ENCODE measurements around the gene TWF2. TPM values are rescaled to one million over a fixed set of nuclear protein-coding genes. Genes with fewer than 3 reads are reported as not detected.

TWF2 gene
- total and polyA plus RNA-seq, 2 of the 13 experiments (the other 11 are each of a cell fraction or from before 2014, with no cell fraction given), result 45.5 to 108 TPM

DNA sequence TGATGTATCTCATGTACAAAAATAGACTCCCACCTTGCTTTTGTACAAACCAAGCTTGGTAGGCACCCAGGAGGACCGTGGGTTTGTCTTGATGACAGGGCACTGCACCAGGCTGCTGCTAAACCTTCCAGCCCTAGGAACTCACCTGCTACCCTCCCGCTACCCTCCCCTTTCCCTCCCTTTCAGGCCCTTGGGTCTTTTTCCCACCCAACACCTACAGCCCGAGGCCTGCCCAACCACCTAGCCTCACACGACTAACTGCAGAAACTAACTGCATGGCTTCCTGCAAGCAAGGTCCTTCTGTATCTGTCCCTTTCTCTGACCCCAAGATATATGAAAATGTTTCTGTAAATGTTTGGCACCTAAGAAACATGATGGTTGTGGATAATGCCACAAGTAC, 17.7 kb upstream of the TWF2 start:
- BruUV-seq (replicated peaks), result no TSS peak
- WGBS (ENCODE audit: low lambda C conversion rate), result 92% methylated on average over 4 of the region's 4 CpGs

GRCh38 chr3:52256159-52256558, 17.2 kb upstream of the TWF2 start:
- BruUV-seq (replicated peaks), result no TSS peak
- H4K20me1 ChIP-seq (ENCODE audit: insufficient read depth, low read length), result no peaks in the 10 kb centered on the region
- H3K36me3 ChIP-seq (replicated peaks in 1 of 2; ENCODE audit: control insufficient read depth in 1 of 2, insufficient read depth in 2 of 2, low read length in 2 of 2), result peaks cover 39 to 76% of the 10 kb centered on the region in 2 experiments
- H3K79me2 ChIP-seq (ENCODE audit: insufficient read depth, low read length), result no peaks in the 10 kb centered on the region
- in situ Hi-C loops (cut with HindIII; ENCODE audit: extremely low pct_ligation_motif_present, low pct_unique_long_range_greater_than_20kb), result no loop called here
- no peaks in the 10 kb centered on the region for H3K27me3 ChIP-seq (ENCODE audit: control insufficient read depth in 1 of 2, insufficient read depth in 2 of 2, low read length in 2 of 2)
- no peak overlapping the region for H3K4me3 ChIP-seq (replicated peaks in 1 of 3; ENCODE audit: insufficient read depth in 1 of 3, low read depth in 2 of 3, low read length in 3 of 3)
- no peak for TF ChIP-seq SCMH1 (CRISPR knock-in tag; IDR thresholded peaks at IDR 0.05; ENCODE audit: borderline replicate concordance)
- TF ChIP-seq POLR2AphosphoS5 (IDR thresholded peaks at IDR 0.05; ENCODE audit: low read depth, low read length), result 0 out of 2 replicates have a peak, but pooled peaks have one; percentile 21
- TF ChIP-seq SALL2 (CRISPR knock-in tag; IDR thresholded peaks at IDR 0.05), result no peak
- peak in 1 of 2 experiments; percentile 21; a peak in 1 of 4 replicates for TF ChIP-seq POLR2A (IDR thresholded peaks at IDR 0.05; ENCODE audit: insufficient read depth in 1 of 2, low read depth in 2 of 2, low read length in 2 of 2)
- H3K4me2 ChIP-seq (ENCODE audit: low read depth, low read length), result no peak overlapping the region
- H3K9ac ChIP-seq (ENCODE audit: insufficient read depth, low read depth, low read length), result no peak overlapping the region
- H3K27ac ChIP-seq (ENCODE audit: extremely low read length, insufficient read depth, low read length), result no peak overlapping the region
- FAIRE-seq (no peak), DNase-seq (ENCODE audit: low spot score) (no peak), ATAC-seq (no peak)
- WGBS (ENCODE audit: low lambda C conversion rate), result 84% methylated on average over 3 of the region's 3 CpGs
- no peaks in the 10 kb centered on the region for H3K4me1 ChIP-seq (ENCODE audit: insufficient read depth, low read length)
- H3K9me3 ChIP-seq (ENCODE audit: low read length), result no peaks in the 10 kb centered on the region
- no peak overlapping the region for H2AFZ ChIP-seq (ENCODE audit: low read length)
- CTCF ChIA-PET (ENCODE audit: low intra/inter-chr PET ratio, low total read pairs), result no interaction called here
- POLR2A ChIA-PET, result no interaction called here
- intact Hi-C loops (cut with micrococcal nuclease; ENCODE audit: unreplicated experiment), result no loop called here

More for the DNA sequence above, 17.7 kb upstream of the TWF2 start:
- CTCF ChIA-PET (ENCODE audit: low intra/inter-chr PET ratio, low total read pairs), result no interaction called here
- POLR2A ChIA-PET, result interaction anchor here (0.8 kb wide), 1 partner anchor 9 kb away, joined by 3 read pairs; no protein-coding TSS in a partner anchor
- intact Hi-C loops (cut with micrococcal nuclease; ENCODE audit: unreplicated experiment) (no loop called here), in situ Hi-C loops (cut with HindIII; ENCODE audit: extremely low pct_ligation_motif_present, low pct_unique_long_range_greater_than_20kb) (no loop called here)
- Histone ChIP-seq H3K4me1 (ENCODE audit: insufficient read depth, low read length) (no peaks in the 10 kb centered on the region), H2AFZ (ENCODE audit: low read length) (no peak overlapping the region), H3K9me3 (ENCODE audit: low read length) (no peaks in the 10 kb centered on the region), H3K4me3 (replicated peaks in 1 of 3; ENCODE audit: insufficient read depth in 1 of 3, low read depth in 2 of 3, low read length in 3 of 3) (no peak overlapping the region), H3K4me2 (ENCODE audit: low read depth, low read length) (no peak overlapping the region), H3K9ac (ENCODE audit: insufficient read depth, low read depth, low read length) (no peak overlapping the region), H3K27ac (ENCODE audit: extremely low read length, insufficient read depth, low read length) (no peak overlapping the region), H4K20me1 (ENCODE audit: insufficient read depth, low read length) (no peaks in the 10 kb centered on the region), H3K79me2 (ENCODE audit: insufficient read depth, low read length) (no peaks in the 10 kb centered on the region), H3K36me3 (replicated peaks in 1 of 2; ENCODE audit: control insufficient read depth in 1 of 2, insufficient read depth in 2 of 2, low read length in 2 of 2) (peaks cover 41 to 81% of the 10 kb centered on the region in 2 experiments), H3K27me3 (ENCODE audit: control insufficient read depth in 1 of 2, insufficient read depth in 2 of 2, low read length in 2 of 2) (no peaks in the 10 kb centered on the region)
- ATAC-seq, result no peak
- 0 out of 2 replicates have a peak, but pooled peaks have one; percentile 3 for TF ChIP-seq POLR2AphosphoS5 (IDR thresholded peaks at IDR 0.05; ENCODE audit: low read depth, low read length)
- TF ChIP-seq ZMYM2 (CRISPR knock-in tag; IDR thresholded peaks at IDR 0.05), result no peak
- TF ChIP-seq, protein P1, sequence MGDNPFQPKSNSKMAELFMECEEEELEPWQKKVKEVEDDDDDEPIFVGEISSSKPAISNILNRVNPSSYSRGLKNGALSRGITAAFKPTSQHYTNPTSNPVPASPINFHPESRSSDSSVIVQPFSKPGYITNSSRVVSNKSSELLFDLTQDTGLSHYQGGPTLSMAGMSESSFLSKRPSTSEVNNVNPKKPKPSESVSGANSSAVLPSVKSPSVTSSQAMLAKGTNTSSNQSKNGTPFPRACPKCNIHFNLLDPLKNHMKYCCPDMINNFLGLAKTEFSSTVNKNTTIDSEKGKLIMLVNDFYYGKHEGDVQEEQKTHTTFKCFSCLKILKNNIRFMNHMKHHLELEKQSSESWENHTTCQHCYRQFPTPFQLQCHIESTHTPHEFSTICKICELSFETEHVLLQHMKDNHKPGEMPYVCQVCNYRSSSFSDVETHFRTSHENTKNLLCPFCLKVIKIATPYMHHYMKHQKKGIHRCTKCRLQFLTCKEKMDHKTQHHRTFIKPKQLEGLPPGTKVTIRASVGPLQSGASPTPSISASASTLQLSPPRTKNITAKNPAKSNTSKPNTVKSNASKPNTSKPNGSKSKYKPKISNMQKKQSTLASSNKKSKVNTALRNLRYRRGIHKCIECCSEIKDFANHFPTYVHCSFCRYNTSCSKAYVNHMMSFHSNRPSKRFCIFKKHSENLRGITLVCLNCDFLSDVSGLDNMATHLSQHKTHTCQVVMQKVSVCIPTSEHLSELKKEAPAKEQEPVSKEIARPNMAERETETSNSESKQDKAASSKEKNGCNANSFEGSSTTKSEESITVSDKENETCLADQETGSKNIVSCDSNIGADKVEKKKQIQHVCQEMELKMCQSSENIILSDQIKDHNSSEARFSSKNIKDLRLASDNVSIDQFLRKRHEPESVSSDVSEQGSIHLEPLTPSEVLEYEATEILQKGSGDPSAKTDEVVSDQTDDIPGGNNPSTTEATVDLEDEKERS (CRISPR knock-in tag; IDR thresholded peaks at IDR 0.05), result no peak
- TF ChIP-seq RBM22 (optimal IDR thresholded peaks at IDR 0.05; ENCODE audit: low read length), result peak; percentile 67
- FAIRE-seq, result no peak
- DNase-seq (ENCODE audit: low spot score), result no peak
